ENCODE measurements around the gene ZNF730.
A peak's percentile ranks its signal among the peaks of the same experiment; 100 is the strongest.
"Not testable (repeated sequence)": the region's sequence is repeated elsewhere in the genome, so short reads cannot be mapped to it uniquely, and the experiment has no call there.

The ZNF730 gene

DNA sequence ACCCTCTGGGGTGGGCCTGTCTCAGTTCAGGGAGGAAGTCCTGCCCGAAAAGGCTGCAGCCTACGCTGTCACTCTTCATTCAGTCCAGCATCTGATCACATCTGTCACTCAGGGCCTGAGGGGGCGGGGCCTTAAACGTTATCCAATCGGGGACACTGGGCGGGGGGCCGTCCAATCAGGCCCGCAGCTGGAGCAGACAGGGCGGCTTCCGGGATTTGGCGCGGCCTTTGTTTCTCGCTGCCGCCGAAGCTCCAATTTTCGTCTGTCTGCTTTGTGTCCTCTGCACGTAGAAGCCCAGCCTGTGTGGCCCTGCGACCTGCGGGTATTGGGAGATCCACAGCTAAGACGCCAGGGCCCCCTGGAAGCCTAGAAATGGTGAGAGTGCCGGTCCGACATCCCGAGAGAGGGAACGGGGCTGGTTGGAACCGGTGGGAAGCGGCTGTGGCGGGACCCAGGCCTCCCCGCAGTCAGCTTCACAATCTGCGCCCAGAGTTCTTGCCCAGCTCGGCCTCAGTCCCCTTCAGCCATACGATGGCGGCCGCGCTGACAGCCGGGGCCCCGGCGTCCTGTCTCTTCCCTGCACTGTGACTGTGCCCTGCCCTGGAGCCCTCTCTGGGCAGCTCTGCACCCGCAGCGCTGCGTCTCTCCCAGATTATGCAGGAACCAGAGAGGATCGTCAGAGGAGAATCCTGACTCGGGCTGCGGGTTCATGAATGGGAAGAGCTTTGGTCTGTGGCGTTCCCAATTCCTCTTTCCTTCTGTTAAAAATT is at the start of gene ZNF730:
TSS of gene ZNF730 (plus strand) at position 224 of the 770 bp plus-strand sequence. CDS start at position 373, 149 bp downstream.
- DNase-seq (ENCODE audit: extremely low spot score), result peak; percentile 79
- POLR2A ChIA-PET, result no interaction called here
- CTCF ChIA-PET, result no interaction called here
- TF ChIP-seq, protein P1, sequence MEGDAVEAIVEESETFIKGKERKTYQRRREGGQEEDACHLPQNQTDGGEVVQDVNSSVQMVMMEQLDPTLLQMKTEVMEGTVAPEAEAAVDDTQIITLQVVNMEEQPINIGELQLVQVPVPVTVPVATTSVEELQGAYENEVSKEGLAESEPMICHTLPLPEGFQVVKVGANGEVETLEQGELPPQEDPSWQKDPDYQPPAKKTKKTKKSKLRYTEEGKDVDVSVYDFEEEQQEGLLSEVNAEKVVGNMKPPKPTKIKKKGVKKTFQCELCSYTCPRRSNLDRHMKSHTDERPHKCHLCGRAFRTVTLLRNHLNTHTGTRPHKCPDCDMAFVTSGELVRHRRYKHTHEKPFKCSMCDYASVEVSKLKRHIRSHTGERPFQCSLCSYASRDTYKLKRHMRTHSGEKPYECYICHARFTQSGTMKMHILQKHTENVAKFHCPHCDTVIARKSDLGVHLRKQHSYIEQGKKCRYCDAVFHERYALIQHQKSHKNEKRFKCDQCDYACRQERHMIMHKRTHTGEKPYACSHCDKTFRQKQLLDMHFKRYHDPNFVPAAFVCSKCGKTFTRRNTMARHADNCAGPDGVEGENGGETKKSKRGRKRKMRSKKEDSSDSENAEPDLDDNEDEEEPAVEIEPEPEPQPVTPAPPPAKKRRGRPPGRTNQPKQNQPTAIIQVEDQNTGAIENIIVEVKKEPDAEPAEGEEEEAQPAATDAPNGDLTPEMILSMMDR (IDR thresholded peaks at IDR 0.05; ENCODE audit: control extremely low read depth, extremely low read depth, low read depth, missing control alignments), result no peak

DNA sequence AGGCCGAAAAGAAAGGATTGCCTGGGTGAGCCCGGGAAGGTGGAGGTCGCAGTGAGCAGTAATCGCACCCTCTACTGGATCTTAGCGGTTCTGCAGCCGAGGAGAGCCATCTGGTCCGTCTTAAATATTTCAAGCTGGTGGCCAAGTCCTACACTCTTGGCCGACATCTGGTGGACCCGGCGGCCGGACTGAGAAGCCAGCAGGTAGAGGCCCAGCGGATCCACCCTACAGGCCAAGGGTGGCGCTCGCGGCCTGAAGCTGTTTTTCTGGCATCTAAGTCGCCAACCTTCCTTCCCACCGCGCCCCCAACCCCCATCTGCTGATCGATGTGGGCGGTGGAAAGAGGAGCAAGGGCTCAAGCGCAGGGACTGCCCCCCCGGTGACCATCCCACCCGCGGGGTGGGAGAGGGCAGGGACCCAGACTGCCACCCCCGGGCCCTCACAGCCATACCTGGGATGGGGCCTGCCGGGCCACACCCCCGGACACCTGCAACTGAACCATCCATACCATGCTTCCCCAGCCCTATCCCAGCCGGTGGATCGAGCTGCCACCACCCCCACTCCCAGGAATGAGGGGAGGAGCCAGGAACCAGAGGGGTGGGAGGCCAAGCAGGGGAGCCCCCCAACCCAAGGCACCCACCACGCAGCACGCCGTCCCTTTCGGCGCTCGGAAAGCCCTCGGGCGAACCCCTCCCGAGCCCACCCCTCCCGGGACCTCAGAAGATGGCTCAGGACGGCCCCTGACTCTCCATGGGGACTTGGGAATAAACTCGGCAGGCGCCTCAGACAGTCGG is 46.3 kb upstream of the ZNF730 start:
- ChIA-PET POLR2A (no interaction called here), CTCF (no interaction called here)
- TF ChIP-seq, protein P1 (IDR thresholded peaks at IDR 0.05; ENCODE audit: control extremely low read depth, extremely low read depth, low read depth, missing control alignments), result no peak
- peak; percentile 31 for DNase-seq (ENCODE audit: extremely low spot score)

DNA sequence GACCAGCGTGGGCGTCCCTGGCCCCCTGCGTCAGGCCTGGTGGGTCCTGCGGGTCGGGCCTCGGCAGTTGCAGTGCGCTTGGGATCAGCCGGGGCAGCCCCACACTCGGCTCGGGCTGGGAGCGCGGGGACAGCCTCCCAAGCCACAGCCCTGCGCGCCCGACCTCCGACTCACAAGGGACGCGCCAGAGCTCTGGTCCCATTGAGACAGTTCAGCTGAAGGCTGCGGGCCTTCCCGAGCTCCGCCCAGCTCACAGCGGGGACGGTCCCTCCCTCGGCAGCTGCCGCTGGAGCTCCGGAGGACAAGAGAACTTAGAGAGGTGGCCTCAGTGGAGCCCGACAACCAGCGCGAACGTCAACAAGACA is 45.7 kb upstream of the ZNF730 start:
- TF ChIP-seq, protein P1 (IDR thresholded peaks at IDR 0.05; ENCODE audit: control extremely low read depth, extremely low read depth, low read depth, missing control alignments), result no peak
- ChIA-PET CTCF (no interaction called here), POLR2A (no interaction called here)
- peak; percentile 53 for DNase-seq (ENCODE audit: extremely low spot score)

DNA sequence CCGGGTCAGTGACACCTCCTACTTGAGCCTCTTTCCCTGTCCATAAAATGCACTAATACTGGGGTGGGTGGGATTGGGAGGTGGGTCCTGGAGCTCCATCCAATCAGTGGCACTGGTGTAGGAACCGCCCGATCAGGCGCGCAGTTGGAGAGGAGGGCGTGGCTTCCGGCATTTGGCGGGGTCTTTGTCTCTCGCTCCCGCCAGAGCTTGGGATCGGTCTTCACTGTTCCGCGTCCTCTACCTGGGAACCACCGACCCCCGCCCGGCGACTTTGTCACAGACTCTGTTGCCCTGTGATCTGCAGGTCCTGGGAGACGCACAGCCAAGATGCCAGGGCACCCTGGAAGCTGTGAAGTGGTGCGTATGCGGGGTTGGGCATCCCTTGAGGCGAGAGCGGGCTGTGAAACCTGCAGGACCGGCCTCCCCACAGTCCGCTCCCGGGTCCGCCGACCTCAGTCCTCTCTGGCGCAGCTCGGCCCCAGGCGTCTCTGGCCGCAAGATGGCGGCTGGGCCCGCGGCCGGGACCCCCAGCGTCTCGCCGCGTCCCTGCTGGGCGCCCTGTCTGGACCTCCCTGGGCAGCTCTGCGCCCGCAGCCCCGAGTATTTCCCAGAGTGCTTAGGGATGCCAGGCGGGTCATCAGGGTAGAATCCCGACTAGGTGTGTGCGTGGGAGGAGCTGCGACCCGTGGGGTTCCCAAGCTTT is 41.6 kb upstream of the ZNF730 start:
- ChIA-PET POLR2A (no interaction called here), CTCF (interaction anchor here (1.3 kb wide), 1 partner anchor 11 kb away, joined by 3 read pairs; no protein-coding TSS in a partner anchor)
- DNase-seq (ENCODE audit: extremely low spot score), result peak; percentile 54
- TF ChIP-seq, protein P1 (IDR thresholded peaks at IDR 0.05; ENCODE audit: control extremely low read depth, extremely low read depth, low read depth, missing control alignments), result no peak

DNA sequence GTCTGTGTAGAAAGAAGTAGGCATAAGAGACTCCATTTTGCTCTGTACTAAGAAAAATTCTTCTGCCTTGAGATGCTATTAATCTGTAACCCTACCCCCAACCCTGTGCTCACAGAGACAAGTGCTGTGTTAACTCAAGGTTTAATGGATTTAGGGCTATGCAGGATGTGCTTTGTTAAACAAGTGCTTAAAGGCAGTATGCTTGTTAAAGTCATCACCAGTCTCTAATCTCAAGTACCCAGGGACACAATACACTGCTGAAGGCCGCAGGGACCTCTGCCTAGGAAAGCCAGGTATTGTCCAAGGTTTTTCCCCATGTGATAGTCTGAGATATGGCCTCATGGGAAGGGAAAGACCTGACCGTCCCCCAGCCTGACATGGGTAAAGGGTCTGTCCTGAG is 39.0 kb upstream of the ZNF730 start:
- POLR2A ChIA-PET; DNase-seq (ENCODE audit: extremely low spot score); CTCF ChIA-PET: not testable (repeated sequence)

DNA sequence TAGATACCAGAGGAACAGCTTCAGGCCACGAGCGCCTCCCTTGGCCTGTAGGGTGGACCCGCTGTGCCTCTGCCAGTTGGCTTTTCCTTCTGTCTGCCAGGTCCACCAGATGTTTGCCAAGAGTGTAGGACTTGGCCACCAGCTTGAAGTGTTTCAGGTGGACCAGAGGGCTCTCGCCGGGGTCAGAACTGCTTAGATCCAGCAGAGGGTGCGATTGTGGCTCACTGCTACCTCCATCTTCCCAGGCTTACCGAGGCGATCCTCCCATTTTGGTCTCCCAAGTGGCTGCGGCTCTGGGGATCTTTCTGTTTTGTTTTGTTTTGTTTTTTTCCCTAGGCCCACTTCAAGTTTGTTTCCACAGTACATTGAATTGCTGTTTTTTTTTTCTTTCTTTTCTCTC is 23.0 kb upstream of the ZNF730 start:
- ChIA-PET CTCF (no interaction called here), POLR2A (no interaction called here)
- TF ChIP-seq, protein P1 (IDR thresholded peaks at IDR 0.05; ENCODE audit: control extremely low read depth, extremely low read depth, low read depth, missing control alignments), result no peak
- no peak for DNase-seq (ENCODE audit: extremely low spot score)
